GM10847 (cell line): ENCODE data around the gene SCGB2A2.

Experiments used
- POLR2A ChIP-seq: IDR thresholded peaks from 2 replicates; pipeline ENCODE4 v1.6.1; 2011; ENCODE audit not compliant: insufficient read length; ENCODE audit errors: extremely low read depth

The SCGB2A2 gene

DNA sequence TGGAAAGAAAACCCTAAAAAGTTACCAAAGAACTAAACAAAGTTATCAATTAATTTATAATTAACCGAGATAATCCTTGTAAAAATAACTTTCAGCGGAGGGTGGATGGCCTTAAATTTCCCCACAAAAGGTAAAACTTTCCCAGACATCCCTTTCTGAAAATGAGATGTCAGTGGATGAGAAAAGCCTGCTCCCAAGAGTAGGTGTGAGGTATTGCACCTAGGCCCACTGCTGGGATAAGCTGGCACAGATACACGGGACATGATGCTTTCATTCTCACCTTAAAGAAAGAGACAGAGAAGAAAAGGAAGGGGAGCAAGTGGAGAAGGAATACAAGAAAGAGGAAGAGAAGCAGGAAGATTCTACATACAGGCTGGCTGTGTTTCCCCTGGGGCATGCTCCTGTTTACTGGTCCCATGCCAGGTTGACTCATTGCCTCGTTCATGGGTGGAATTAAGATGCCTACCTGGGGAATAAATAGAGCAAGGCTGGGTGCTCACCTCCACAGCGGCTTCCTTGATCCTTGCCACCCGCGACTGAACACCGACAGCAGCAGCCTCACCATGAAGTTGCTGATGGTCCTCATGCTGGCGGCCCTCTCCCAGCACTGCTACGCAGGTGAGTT, at the start of gene SCGB2A2:
Gene SCGB2A2 (plus strand): TSS at position 505 of the 625 bp plus-strand sequence. CDS start 59 bp downstream, at position 564.
- TF ChIP-seq POLR2A = no peak

- no peak for TF ChIP-seq POLR2A
These were observed 48.5 kb upstream of the SCGB2A2 start for GRCh38 chr11:62221498-62221897.

DNA sequence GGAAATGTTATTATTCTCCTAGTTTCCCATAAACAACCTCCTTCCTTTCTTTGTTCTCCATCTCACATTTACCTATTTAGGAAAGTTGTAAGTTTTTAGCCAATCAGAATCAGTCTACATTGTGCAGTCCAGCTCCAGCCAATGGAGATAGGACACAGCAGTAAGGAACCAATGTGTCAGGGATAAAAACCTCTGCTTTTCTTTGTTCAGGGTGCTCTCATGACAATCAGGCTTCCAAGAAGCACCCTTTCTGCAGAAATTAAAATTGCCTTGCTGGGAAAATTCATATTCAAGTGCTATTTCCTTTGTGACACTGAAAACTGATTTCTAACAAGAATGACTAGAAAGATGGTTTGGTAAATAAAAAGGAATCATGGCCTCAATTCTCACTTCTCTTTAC, 46.9 kb upstream of the SCGB2A2 start:
- no peak for TF ChIP-seq POLR2A

DNA sequence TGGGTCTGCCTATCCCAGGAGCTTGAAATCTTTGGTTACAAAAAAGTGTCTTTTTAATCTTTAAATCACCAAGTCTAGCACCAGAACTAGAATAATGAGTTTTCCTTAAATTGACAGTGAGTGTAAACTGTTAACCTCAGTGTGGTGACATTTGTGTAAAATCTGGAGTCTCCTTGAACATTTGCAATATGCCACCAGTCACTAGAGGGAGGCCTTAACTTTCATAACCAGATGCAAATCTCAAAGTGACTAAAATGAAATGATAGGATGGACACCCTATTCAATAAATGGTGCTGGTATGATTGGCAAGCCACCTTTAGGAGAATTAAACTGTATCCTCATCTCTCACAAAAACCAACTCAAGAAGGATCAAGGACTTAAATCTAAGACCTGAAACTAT, 36.2 kb upstream of the SCGB2A2 start:
- TF ChIP-seq POLR2A = no peak

DNA sequence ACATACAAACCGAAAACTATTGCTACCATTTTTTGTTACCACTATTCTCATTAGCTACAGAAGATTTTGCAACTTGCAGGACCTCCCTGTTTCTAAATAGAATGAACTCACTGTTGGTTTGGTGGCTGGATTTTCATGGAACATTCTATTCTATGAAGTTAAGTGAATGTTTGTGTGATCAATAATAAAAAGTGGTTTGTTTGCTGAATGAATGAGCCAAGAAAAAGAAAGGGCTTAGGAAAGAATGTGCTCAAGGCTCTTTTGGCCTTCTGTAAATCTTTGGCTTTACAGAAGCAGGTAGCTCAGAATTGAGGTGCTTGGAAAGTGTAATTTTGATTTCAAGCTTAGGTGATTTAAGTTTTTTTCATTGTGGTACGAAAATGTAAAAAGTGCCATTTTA, 33.8 kb upstream of the SCGB2A2 start:
- TF ChIP-seq POLR2A = no peak

- no peak for TF ChIP-seq POLR2A
These were observed 32.5 kb upstream of the SCGB2A2 start for GRCh38 chr11:62237499-62237898.

DNA sequence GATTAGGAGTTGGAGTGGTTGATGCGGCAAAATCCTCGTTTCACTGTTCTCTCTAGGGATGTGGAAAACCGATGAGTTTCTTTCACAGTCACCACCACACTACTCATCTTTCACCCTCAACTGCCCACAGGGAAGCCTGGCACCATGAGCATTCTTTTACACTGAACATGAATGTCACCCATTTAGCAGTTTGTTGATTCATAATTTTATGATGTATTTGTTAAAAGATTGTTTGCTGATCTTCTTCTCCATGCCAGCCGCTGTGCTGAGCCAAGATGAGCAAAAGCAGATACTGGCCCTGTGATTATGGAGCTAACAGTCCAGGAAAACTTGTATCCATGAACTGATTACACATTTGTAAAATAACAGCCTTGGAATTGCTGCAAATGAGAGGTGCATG, 31.8 kb upstream of the SCGB2A2 start:
- no peak for TF ChIP-seq POLR2A

GRCh38 chr11:62241095-62241494, 28.9 kb upstream of the SCGB2A2 start:
- no peak for TF ChIP-seq POLR2A

DNA sequence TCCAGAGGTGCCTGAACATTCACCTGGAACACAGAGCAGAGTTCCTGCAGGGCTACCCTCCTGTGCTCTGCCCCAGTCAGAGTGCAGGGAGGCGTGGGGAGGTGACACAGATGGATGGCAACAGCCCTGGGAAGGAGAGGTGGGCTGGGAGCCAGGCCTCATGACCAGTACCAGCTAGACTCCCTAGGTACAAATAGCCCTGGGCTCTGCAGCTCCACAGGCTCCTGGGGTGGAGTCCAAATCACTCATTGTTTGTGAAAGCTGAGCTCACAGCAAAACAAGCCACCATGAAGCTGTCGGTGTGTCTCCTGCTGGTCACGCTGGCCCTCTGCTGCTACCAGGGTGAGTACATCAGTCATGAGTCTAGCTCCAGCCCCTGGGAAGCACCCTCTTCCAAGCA, 27.9 kb upstream of the SCGB2A2 start, which contains the start of gene SCGB1D2:
Gene SCGB1D2 (plus strand): TSS at position 219 of the 400 bp plus-strand sequence. CDS start 69 bp downstream, at position 288.
- no peak for TF ChIP-seq POLR2A

DNA sequence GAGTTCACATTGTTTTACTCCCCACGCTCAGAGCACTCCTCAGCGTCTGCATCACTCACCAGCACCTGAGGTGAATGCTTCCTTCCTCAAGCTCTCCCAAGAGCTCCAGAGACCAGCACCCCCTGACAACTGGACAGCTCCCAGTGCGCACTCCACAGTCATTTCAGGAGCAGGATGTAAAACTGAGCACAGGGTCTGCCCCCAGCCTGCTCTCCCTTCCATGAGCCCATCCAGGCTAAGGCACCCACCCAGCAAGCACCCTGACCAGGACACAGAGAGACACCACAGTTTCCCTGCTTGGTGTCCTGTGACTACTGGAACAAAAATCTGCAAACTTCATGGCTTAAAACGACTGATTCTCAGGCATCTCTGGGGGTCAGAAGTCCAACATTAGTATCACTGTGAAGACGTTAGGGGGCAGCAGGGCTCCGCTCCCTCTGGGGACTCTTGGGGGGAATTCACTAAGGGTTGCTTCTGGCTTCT, 24.6 kb upstream of the SCGB2A2 start:
- no peak for TF ChIP-seq POLR2A

GRCh38 chr11:62251698-62252097, 18.3 kb upstream of the SCGB2A2 start:
- TF ChIP-seq POLR2A = no peak

- no peak for TF ChIP-seq POLR2A
These were observed 15.9 kb upstream of the SCGB2A2 start for GRCh38 chr11:62253999-62254542.

DNA sequence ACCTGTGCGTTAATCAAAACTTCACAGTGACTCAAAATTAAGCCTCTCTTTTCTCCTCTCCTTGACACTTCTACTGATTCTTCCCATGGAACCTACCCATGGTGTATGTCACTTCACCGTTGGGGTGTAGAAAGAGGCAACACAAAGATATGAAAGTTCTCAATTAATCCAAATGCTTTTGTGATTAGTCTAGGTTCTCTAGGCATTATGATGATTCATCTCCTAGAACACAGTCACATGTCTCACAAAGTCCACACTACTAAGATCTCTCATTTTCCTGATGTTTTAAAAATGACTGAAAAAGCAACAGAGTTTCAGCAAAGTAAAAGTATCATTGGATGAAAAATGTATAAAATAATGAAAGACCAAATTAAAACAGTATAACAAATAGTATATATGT, 13.7 kb upstream of the SCGB2A2 start:
- TF ChIP-seq POLR2A = no peak

DNA sequence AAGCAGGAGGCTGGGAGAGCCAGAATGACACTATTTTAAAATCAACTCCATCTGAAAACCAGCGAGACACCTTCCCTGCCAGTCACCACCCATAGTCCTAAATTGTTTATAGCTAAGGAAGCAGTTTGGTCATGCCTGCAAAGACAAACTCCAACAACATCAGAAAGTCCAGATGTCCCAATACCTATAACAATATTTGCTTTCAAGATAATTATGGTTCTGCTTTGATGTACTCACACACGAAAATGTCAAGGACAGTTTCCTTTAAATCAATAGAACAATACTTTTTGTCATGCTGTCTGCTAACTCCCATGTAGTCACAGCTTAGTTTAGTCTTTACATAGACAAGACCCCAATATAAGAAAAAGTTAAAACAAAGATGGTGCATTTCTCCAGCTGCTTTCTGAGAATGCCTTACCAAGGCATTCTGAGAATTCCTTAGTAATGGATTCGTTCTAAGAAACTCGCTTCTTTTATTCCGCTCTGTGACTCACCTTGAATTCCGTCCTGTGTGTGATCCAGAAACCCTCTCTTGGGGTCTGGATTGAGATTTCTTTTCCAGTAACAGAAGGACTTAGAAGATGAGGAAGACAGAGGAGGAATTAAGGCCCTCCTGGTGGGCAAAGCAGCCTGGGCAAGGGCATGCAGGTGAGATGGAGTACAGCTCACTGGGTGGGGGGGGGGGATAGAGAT, 9.6 kb upstream of the SCGB2A2 start:
- no peak for TF ChIP-seq POLR2A

DNA sequence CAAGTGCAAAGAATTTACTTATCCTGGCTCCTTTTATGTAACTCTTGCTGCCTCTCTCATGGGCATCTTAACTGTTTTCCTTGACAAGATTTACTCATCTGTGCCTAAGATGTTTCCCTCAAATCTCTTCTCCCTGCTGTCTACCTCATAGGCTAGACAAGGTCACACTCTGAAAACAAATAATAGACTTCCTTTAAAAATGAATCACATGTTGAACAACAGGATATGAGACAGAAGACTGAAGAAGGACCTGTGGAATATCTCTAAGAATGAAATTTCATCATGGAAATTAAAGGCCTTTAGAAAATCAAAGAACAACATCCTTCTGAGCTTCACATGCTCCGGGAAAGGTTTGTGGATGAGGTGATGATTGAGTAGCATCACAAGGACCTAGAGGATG, 6.0 kb upstream of the SCGB2A2 start:
- TF ChIP-seq POLR2A = no peak

DNA sequence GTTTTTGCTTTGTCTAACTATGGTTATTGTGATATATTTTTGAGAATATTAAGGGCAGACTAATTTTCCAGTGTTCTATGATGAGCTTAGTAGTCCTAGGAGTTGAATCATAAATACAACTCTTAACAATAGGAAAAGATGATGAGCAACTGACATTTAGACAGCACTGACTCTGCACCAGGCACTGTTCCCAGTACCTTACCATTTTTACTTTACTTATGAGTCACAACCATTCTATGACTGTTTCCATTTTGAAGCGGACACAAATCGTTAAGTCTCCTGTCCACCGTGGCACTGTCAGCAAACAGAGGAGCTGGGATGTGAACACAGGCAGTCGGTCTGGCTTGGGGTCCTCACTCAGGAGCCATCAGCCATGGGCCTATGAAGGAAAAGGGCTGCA, 3.4 kb upstream of the SCGB2A2 start:
- no peak for TF ChIP-seq POLR2A
